Dedifferentiated amniotic fluid mesenchymal stem cell (primary cell): ENCODE results near the gene LPP.
"Not testable (repeated sequence)": the region's sequence is repeated elsewhere in the genome, so short reads cannot be mapped to it uniquely, and the experiment has no call there.

ENCODE experiments used
- DNase-seq: peaks from one replicate; pipeline ENCODE4 v3.0.0-alpha.2; 2016; ENCODE audit errors: extremely low spot score

The LPP gene

DNA sequence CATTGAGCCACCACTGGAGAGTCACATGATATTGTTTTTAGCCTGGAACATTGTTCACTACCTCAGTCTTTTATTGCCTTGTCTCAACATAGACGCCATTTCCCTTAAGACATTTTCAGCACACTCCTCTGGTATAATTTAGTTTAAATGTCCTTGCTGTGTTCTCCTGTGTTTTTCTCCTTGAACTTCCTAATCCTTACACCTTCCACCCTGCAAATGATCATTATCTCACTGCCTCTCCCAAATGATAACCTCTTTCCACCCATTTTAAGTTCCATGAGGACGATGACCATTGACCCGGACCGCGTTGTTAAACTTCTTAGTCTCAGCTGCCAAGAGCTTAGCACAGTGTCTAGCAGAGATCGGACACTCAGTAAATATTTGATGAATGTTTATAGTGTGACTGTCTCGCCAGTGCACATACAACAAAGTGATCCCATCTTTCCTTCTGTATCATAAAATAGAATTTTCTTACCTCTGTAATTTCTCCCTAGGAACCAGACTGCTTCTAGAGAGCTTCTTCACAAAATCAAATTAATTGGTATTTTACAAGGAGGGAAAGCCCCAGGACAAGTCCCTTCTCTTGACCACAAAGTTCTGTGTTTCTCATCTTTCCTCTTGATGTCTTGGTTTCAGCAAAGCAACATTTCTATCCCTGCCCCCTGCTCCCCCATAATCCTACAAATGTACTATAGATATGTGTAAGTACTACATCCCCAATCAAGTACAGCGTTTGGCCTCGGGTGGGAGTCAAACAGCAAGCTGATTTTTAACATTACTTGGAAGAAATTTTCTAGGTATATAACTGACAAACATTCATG, 429.6 kb downstream of the LPP start:
- DNase-seq: no peak

- no peak for DNase-seq
Observed at GRCh38 chr3:188584162-188584529, 430.2 kb downstream of the LPP start.

DNA sequence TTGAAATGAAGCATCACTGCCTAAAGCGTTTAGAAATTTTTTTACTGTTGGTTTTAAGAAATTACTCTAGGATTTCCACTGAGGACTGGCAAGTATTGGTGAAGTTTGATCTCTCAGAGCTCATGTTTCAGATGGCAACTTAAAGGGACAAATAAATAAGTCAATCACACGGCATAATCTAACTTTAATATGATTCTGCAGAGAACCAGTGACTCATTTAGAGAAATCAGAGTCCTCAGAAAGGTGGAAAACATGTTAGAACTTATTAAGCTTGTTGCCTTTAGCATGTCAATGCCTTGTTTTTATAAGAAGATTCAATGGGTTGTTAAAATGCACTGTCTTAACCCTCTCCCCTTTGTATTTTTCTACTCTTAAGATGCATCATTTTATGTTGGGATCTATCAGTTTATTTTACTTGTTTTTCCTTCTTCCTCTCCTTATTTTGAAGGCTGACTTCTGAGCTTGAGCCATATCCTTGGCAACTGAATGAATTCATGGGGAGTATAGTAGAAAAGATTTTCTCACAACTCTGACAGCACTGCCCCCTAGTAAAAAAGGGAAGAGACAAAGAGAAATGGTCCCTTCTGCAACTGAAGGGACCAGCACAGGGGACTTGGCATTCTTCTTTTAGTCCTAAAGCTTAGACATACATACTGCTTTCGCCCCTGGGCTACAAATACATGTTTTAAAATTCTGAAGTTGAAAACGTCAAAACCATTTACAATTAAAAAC, 431.2 kb downstream of the LPP start:
- no peak for DNase-seq

DNA sequence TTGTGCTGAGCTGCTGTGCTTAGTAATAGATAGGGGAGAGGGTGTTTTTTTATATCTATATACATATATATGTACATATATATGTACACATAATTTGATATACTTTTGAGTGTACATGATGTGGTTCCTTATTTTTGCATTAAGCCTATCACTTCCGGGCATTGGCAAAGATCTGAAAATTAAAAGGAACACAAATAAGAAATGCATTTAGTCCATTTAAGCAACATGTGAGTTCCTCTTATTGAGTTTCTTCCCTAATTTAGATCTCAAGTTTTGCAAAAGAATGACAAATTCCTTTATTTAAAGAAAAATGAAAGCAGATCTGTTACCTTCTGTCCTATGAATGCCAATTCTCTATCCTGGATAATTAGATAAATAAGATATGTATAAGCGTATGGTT, 435.1 kb downstream of the LPP start:
- no peak for DNase-seq

GRCh38 chr3:188589771-188590170, 435.8 kb downstream of the LPP start:
- no peak for DNase-seq

DNA sequence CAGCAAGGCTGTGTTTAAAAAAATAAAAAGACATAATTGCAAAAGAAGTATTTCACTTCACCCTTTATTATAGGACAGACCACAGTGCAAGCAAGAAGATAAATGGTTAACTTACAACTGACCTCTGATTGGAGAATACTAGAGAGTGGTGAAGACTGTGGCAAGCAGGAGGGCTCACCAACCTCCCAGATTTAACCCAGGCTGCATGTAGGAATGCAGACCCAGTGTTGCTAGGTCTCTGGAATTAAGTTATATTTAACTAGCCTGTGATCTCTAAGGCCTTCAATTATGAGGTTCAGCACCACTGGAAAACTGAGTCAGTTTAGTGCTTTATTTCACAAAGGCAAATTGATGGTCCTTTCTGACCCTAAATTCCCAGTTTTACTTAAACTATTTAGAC, 436.6 kb downstream of the LPP start:
- no peak for DNase-seq

GRCh38 chr3:188594139-188594538, 440.2 kb downstream of the LPP start:
- DNase-seq: peak; percentile 91

GRCh38 chr3:188595890-188596376, 442.0 kb downstream of the LPP start:
- DNase-seq: peak; percentile 38

GRCh38 chr3:188598894-188599293, 444.9 kb downstream of the LPP start:
- no peak for DNase-seq

GRCh38 chr3:188602111-188602510, 448.2 kb downstream of the LPP start:
- DNase-seq: no peak

DNA sequence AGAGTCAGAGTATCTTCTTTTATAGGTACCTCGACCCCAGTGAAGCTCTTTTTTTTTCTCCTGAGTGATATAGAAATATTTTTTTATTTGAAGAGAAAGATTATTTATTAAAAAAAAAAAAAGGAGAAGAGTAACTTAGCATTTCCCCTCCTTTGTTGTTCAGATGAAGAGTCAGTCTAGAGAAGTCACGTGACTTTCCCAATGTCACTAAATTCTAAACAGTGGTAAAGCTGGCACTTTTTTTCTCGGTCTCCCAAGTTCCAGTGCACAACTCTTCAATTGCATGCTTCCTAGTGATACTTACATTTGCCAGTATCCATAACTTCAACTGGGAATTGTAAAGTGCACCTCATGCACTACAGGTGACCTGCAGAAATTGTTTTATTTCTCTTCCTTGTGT, 448.7 kb downstream of the LPP start:
- no peak for DNase-seq

DNA sequence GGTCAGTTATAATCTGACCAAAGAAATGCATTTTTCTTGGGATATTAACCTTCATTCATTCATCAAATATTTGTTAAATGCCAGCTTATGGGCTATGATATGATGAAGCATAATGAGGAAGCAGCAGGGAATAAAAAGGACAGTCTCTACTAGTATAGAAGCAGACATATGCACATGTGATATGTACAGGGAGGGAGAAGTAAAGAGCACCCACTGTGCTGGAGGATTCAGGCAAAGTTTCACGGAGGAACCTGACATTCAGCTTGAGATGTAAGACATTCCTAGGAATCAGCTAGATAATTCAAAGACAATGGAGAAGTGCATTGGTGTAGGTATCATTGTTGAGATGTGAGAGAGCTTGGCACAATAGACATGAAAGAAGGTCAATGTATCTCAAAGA, 450.7 kb downstream of the LPP start:
- no peak for DNase-seq

GRCh38 chr3:188605231-188605630, 451.3 kb downstream of the LPP start:
- peak; percentile 55 for DNase-seq

GRCh38 chr3:188605905-188606304, 451.9 kb downstream of the LPP start:
- no peak for DNase-seq

- DNase-seq: no peak
Observed at GRCh38 chr3:188607805-188608315, 453.9 kb downstream of the LPP start.

DNA sequence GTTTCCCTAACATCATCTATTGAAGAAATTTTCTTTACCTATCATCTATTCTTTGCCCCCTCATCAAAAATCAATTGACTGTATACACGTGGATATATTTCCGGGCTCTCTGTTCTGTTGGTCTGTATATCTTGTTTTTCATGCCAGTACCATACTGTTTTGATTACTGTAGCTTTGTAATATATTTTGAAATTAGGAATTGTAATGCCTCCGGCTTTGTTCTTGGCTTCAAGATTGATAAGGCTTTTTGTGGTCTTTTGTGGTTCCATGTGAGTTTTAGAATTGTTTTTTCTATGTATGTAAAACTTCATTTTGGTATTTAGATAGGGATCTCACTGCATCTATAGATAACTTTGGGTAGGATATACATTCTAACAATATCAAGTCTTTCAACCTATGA, 454.4 kb downstream of the LPP start:
- DNase-seq: no peak

DNA sequence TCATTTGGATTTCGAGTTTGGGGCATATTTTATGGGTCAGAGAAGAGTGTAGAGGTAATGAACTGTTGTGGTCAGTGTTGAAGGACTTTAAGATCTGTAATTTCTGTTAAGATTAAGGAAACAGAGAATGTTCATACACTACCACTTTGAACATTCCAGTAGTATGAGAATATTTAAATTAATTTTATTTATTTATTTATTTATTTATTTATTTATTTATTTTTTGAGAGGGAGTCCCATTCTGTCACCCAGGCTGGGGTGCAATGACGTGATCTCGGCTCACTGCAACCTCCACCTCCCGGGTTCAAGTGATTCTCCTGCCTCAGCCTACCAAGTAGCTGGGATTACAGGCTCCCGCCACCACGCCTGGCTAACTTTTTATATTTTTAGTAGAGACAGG, 459.8 kb downstream of the LPP start:
- not testable (repeated sequence) for DNase-seq

- DNase-seq: no peak
Observed at GRCh38 chr3:188617270-188617669, 463.3 kb downstream of the LPP start.

DNA sequence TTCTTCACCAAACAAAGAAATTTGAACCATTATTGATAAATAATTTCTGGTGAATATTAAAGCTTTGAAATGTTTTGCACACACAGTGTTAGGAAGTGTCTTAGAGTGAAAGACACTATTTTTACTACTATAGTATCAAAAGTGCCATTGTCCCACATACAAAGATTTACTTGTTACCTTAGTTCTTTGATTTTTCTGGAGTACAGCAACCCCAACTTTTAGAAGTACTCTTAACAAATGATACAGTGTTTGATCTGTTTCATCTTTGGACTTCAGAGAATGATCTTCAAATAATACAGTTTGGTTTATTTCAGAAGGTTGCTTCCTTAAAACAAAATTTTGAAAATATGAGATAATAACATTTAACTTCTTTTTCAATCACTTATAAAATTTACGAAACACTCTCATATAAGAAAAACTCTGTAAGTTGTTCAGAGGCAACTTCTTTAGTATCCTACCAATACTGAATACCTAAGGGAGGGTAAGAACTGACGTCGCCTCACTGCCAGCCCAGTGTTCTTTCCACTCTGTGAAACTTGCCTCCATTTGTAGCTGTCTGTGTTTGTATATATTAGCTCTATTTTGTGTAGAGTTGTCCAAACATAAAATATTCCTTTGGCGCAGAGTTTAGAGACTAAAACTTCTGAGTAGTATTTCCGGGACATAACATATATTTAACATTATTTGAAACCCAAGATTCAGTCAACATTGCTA, 464.2 kb downstream of the LPP start:
- no peak for DNase-seq

- no peak for DNase-seq
Observed at GRCh38 chr3:188620752-188621151, 466.8 kb downstream of the LPP start.

GRCh38 chr3:188624384-188624783, 470.4 kb downstream of the LPP start:
- no peak for DNase-seq

DNA sequence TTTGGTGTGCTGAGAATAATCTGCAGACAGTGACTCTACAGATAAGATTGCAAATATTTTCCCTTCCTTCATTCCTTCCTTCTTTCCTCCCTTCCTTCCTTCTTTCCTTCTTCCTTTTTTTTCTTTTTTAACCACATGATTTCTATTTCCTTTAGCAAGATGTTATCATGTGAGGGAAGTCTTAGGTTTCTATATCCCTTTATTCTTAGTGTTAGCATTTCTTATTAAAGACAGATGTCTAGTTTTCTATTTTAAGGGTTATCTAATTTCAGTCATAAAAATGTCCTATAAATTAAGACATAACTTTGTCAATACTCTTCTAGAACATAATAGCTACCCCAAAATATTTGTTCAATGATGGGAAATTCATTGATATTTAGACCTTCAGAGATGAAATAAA, 470.9 kb downstream of the LPP start:
- no peak for DNase-seq
